ENCODE results near the gene LILRA2.
"Not testable (repeated sequence)": the region's sequence is repeated elsewhere in the genome, so short reads cannot be mapped to it uniquely, and the experiment has no call there.

The LILRA2 gene

GRCh38 chr19:54572696-54573311 is 786 bp upstream of the LILRA2 start:
- H3K27ac Mint-ChIP-seq, result no peak overlapping the region
- TF ChIP-seq, protein P1, sequence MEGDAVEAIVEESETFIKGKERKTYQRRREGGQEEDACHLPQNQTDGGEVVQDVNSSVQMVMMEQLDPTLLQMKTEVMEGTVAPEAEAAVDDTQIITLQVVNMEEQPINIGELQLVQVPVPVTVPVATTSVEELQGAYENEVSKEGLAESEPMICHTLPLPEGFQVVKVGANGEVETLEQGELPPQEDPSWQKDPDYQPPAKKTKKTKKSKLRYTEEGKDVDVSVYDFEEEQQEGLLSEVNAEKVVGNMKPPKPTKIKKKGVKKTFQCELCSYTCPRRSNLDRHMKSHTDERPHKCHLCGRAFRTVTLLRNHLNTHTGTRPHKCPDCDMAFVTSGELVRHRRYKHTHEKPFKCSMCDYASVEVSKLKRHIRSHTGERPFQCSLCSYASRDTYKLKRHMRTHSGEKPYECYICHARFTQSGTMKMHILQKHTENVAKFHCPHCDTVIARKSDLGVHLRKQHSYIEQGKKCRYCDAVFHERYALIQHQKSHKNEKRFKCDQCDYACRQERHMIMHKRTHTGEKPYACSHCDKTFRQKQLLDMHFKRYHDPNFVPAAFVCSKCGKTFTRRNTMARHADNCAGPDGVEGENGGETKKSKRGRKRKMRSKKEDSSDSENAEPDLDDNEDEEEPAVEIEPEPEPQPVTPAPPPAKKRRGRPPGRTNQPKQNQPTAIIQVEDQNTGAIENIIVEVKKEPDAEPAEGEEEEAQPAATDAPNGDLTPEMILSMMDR (IDR thresholded peaks at IDR 0.05; ENCODE audit: unreplicated experiment in 3 of 3), result no peak
- no peaks in the 10 kb centered on the region for H3K27me3 Mint-ChIP-seq (ENCODE audit: low read depth)
- no peak overlapping the region for H3K4me3 Mint-ChIP-seq
- no peaks in the 10 kb centered on the region for H3K4me1 Mint-ChIP-seq
- H3K9me3 Mint-ChIP-seq, result peaks cover 35% of the 10 kb centered on the region
- no peaks in the 10 kb centered on the region for H3K36me3 Mint-ChIP-seq (ENCODE audit: low read depth)

- no peaks in the 10 kb centered on the region for H3K27me3 Mint-ChIP-seq (ENCODE audit: low read depth)
- H3K4me3 Mint-ChIP-seq, result no peak overlapping the region
- H3K36me3 Mint-ChIP-seq (ENCODE audit: low read depth), result no peaks in the 10 kb centered on the region
- no peaks in the 10 kb centered on the region for H3K4me1 Mint-ChIP-seq
- TF ChIP-seq, protein P1 (IDR thresholded peaks at IDR 0.05; ENCODE audit: unreplicated experiment in 3 of 3), result no peak
- H3K9me3 Mint-ChIP-seq, result peaks cover 29% of the 10 kb centered on the region
- no peak overlapping the region for H3K27ac Mint-ChIP-seq
These were observed 461 bp downstream of the LILRA2 start for GRCh38 chr19:54574051-54574450.

- no peaks in the 10 kb centered on the region for H3K36me3 Mint-ChIP-seq (ENCODE audit: low read depth)
- peaks cover 29% of the 10 kb centered on the region for H3K9me3 Mint-ChIP-seq
- no peaks in the 10 kb centered on the region for H3K4me1 Mint-ChIP-seq
- no peak overlapping the region for H3K27ac Mint-ChIP-seq
- no peak overlapping the region for H3K4me3 Mint-ChIP-seq
- no peaks in the 10 kb centered on the region for H3K27me3 Mint-ChIP-seq (ENCODE audit: low read depth)
- TF ChIP-seq, protein P1 (IDR thresholded peaks at IDR 0.05; ENCODE audit: unreplicated experiment in 3 of 3), result no peak
These were observed 1.0 kb downstream of the LILRA2 start for GRCh38 chr19:54574527-54575056.

DNA sequence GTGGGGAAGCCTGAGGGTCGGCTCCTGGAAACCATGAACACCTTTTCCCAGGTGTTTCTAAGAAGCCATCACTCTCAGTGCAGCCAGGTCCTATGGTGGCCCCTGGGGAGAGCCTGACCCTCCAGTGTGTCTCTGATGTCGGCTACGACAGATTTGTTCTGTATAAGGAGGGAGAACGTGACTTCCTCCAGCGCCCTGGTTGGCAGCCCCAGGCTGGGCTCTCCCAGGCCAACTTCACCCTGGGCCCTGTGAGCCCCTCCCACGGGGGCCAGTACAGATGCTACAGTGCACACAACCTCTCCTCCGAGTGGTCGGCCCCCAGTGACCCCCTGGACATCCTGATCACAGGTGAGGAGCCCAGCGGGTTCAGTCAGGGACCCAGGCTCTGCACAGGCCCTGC is 1.6 kb downstream of the LILRA2 start:
- not testable (repeated sequence) for H3K4me1 Mint-ChIP-seq; H3K27ac Mint-ChIP-seq; H3K27me3 Mint-ChIP-seq (ENCODE audit: low read depth); H3K4me3 Mint-ChIP-seq; H3K36me3 Mint-ChIP-seq (ENCODE audit: low read depth)
- H3K9me3 Mint-ChIP-seq, result peaks cover 31% of the 10 kb centered on the region

- Mint-ChIP-seq H3K36me3 (ENCODE audit: low read depth) (no peaks in the 10 kb centered on the region), H3K4me1 (no peaks in the 10 kb centered on the region)
These were observed 2.9 kb downstream of the LILRA2 start for GRCh38 chr19:54576411-54576976.

GRCh38 chr19:54577334-54577733 is 3.7 kb downstream of the LILRA2 start:
- H3K4me1 Mint-ChIP-seq, result no peaks in the 10 kb centered on the region
- no peaks in the 10 kb centered on the region for H3K27me3 Mint-ChIP-seq (ENCODE audit: low read depth)
- H3K9me3 Mint-ChIP-seq, result peaks cover 29% of the 10 kb centered on the region
- TF ChIP-seq, protein P1 (IDR thresholded peaks at IDR 0.05; ENCODE audit: unreplicated experiment in 3 of 3), result no peak
- H3K4me3 Mint-ChIP-seq, result no peak overlapping the region
- no peak overlapping the region for H3K27ac Mint-ChIP-seq
- no peaks in the 10 kb centered on the region for H3K36me3 Mint-ChIP-seq (ENCODE audit: low read depth)

More at GRCh38 chr19:54576411-54576976, 2.9 kb downstream of the LILRA2 start:
- Mint-ChIP-seq H3K4me3 (no peak overlapping the region), H3K9me3 (peaks cover 31% of the 10 kb centered on the region), H3K27me3 (ENCODE audit: low read depth) (no peaks in the 10 kb centered on the region), H3K27ac (no peak overlapping the region)
- TF ChIP-seq, protein P1 (IDR thresholded peaks at IDR 0.05; ENCODE audit: unreplicated experiment in 3 of 3), result no peak

GRCh38 chr19:54578268-54578667 is 4.7 kb downstream of the LILRA2 start:
- not testable (repeated sequence) for H3K36me3 Mint-ChIP-seq (ENCODE audit: low read depth); H3K27ac Mint-ChIP-seq; H3K4me3 Mint-ChIP-seq; H3K27me3 Mint-ChIP-seq (ENCODE audit: low read depth); H3K4me1 Mint-ChIP-seq
- peaks cover 32% of the 10 kb centered on the region for H3K9me3 Mint-ChIP-seq

All from nephron (organoid).